Right hindlimb (tissue), 1 donor: Measurements from ENCODE around the gene KPNA6.

Experiments
- DNase-seq: peaks from one replicate; pipeline ENCODE4 v3.0.0-alpha.2; 2018

The KPNA6 gene

DNA sequence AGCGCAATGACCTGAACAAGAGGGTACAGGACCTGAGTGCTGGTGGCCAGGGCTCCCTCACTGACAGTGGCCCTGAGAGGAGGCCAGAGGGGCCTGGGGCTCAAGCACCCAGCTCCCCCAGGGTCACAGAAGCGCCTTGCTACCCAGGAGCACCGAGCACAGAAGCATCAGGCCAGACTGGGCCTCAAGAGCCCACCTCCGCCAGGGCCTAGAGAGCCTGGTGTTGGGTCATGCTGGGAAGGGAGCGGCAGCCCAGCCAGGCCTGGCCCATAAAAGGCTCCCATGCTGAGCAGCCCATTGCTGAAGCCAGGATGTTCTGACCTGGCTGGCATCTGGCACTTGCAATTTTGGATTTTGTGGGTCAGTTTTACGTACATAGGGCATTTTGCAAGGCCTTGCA is 87.1 kb downstream of the KPNA6 start:
- DNase-seq: no peak

DNA sequence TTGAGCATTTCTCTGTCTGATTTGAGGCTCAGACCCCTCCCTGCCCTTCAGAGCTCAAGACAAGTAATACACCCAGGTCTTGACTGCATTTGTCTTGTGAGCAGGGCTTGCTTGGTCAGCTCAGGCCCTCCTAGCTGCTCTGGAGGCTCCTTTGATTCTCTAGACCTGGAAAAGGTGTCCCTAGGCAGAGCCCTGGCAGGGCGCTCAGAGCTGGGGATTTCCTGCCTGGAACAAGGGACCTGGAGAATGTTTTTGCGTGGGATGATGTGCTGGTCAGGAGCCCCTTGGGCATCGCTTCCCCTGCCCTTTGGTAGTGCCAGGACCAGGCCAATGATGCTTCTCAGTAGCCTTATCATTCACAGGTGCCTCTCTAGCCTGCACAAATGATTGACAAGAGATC is 87.7 kb downstream of the KPNA6 start:
- no peak for DNase-seq

DNA sequence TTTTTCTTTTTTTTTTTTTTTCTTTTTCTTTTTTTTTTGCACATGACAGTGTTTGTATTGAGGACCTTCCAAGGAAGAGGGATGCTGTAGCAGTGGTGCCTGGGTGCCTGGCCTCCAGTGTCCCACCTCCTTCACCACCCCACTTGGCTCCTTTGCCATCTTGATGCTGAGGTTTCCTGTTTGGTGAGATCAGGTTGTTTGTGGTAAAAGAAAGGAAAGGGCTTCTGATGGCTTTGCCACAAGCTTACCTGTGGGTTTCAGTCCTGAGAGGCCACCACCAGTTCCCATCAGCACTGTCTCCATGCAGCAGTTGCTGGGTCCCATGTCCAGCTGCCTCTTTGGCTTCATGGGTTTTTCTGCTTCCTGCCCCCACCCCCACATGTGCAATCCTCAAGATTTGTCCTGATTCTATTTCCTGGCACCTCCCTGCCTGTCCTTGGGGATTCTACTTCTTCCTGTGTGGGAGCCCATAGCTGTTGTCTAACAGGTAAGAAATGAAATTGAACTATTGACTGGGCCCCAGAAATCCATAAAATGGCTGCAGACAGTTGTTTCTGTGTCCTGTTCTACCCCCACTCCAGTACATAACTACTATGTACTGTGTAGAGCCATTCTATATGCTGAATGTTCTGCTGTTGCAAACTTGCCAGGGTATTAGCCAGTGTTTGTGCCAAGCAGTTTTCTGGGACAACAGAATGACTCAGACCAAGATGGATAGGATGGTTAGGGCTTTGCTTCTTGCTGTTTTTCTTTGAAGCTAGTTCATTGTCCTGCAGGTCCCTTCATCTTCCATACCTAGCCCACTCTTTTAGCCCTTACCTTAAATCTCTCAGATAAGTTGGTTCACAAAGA is 88.3 kb downstream of the KPNA6 start:
- DNase-seq: no peak

DNA sequence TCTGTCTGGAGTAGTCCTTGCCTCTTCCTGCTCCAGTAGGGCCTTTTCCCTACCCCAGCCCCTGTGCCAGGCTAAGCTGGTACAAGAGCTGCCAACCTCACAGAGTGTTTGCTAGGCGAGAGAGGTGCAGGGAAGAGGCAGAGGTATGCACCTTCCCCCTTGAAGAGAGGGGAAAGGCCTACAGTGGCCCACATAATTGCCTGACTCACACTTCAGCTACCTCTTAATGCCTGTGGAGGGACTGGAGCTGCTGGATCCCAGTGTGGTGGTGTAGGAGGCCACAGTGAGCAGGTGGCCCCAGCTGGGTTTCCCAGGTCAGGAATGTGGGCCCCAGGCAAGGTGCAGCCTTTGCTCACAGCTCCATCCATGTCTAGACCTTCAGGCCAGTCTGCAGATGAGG is 89.2 kb downstream of the KPNA6 start:
- no peak for DNase-seq

DNA sequence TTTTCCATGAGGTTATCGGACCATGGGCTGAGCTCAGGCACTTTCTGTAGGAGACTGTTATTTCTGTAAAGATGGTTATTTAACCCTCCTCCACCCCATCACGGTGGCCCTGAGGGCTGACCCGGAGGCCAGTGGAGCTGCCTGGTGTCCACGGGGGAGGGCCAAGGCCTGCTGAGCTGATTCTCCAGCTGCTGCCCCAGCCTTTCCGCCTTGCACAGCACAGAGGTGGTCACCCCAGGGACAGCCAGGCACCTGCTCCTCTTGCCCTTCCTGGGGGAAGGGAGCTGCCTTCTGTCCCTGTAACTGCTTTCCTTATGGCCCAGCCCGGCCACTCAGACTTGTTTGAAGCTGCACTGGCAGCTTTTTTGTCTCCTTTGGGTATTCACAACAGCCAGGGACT is 90.0 kb downstream of the KPNA6 start:
- no peak for DNase-seq

DNA sequence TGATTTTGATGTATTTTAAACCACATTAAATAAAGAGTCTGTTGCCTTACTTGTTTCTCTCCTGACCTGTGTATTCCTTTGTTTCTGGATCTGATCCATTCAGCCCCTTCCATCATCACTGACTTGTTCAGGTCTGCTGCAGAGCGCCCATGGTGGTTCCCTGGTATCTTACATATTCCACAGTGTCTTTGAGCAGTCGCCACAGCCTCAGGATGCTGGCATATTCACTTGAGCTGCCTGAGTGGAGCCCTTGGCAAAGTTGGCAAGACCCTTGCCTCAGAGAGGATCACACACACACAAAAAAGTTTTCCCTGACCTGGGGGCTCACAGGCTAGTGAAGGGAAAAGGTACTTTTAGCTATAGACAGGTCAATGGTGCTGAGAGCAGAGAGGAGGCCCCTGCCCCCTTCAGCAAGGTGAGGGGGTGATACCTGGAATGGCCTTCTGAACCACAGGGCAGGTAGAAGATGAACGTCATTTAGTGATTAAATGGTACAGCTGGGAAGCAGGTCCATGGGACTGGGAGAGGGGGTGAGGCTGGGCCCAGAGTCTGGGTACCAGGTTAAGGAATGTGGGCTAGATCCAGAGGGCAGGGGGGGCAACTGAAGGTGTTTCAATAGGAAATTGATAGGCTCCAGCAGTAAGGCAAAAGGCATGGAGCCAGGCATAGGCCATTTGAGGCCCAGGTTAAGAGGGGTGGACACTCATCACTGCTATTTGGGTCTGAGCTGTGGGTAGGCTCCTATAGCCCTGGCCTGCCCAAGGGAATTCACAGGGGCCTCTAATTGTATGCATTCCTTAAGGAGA is 90.6 kb downstream of the KPNA6 start:
- no peak for DNase-seq

GRCh38 chr1:32199043-32199716 is 91.3 kb downstream of the KPNA6 start:
- DNase-seq: no peak

GRCh38 chr1:32199717-32200072 is 91.8 kb downstream of the KPNA6 start:
- peak; percentile 66 for DNase-seq

GRCh38 chr1:32200226-32201010 is 92.6 kb downstream of the KPNA6 start, which contains the start of gene CCDC28B:
CCDC28B (plus strand) TSS chr1:32200595; CDS start chr1:32201936, 1,341 bp downstream.
- DNase-seq: peak; percentile 88

DNA sequence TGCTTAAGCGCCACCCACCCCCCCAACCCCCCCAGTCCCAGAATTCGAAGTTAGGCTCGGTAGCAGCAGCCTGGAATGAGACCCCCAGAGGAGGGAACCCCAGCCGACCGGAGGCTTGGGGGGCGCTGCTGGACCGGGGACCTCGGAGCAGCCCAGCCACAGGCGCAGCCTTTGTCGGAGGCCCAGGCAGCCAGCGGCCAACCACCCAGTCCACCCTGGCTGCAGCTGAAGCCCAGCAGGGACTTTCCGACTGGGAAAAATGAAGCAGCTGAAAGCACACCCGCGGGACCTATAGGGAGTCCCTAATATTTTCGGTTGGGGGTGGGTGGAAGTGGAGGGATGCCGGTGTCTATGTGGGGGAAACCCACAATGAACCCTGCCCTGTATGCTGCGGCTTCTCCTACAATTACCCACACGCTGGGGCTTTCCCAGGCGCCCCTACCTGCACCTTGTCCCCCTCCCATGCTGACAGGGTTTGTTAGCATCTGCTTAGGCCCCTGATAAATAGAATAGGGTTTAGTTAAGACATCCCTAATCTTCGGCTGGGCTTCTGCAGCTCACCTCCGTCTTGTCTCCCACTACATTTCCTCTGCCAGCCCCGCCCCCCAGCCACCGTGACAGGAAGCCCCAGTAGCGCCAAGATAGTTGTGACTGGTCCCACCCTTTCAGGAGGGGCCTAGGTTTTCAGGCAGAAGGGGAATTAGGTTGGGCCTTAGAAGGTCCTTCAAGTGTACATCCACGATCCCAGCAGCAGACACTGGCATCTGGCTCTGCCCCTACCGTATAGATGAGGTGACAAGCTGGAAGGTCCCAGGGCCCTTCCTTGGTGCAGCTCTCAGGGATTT is 93.4 kb downstream of the KPNA6 start:
- peak; percentile 87 for DNase-seq

GRCh38 chr1:32204943-32205361 is 97.1 kb downstream of the KPNA6 start:
- no peak for DNase-seq

GRCh38 chr1:32205401-32206370 is 97.8 kb downstream of the KPNA6 start, which contains the start of gene IQCC:
IQCC (plus strand) TSS chr1:32205671; CDS start chr1:32205682, 11 bp downstream.
- DNase-seq: peak; percentile 92

DNA sequence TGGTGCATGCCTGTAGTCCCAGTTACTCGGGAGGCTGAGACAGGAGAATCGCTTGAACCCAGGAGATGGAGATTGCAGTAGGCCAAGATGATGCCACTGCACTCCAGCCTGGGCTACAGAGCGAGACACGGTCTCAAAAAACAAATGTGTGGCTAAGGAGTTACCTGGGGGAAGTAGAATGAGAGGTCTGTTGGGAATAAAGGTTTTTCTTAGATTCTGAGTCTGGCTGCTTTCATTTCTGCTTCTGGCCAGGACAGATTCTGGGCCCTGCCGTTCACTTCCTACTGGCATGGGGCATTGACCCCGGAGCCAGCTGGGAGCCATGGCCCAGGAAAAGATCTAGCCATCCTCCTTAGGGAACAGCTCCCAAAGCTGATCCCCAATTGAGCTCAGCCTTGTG is 100.6 kb downstream of the KPNA6 start:
- DNase-seq: no peak

DNA sequence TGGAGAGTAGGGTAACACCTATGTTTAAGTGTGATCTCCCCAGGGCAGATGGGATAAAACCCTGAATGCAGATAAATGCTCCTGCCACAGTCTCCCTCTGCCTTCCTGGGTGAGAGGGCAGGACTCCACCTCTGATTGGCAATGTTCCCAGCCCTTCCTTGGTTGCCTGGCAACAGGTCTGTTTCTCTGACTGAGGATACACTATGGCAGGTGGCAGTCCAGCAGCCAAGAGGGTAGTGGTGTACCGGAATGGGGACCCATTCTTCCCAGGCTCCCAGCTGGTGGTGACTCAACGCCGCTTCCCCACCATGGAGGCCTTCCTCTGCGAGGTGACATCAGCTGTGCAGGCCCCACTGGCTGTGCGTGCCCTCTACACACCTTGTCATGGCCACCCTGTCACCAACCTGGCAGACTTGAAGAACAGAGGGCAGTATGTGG is 101.1 kb downstream of the KPNA6 start, which contains the start of gene DCDC2B:
DCDC2B (plus strand) TSS at position 199 of the 438 bp plus-strand sequence; CDS start at position 204, 5 bp downstream.
- DNase-seq: peak; percentile 54

GRCh38 chr1:32215629-32216480 is 108.0 kb downstream of the KPNA6 start:
- DNase-seq: peak; percentile 68

DNA sequence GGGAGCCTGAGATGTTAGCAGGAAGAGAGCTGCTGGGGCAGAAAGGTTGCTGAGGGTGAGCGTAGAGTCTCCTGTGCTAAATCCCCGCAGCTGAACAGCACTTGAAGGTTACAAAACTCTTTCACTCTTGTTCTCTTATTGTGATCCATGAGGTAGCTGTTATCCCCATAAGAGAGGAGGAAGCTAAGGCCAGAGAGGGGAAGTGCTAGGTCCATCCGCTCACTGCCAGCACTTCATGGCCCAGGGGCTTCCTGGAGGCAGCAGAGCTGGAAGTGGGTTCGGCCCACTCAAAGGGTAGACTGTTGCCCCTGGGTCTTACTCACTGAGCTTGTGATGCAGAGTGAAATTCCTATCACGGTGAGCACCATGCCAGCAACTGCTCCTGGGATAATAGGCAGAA is 108.7 kb downstream of the KPNA6 start:
- no peak for DNase-seq

- no peak for DNase-seq
Measured at GRCh38 chr1:32219022-32219421, 111.2 kb downstream of the KPNA6 start.

DNA sequence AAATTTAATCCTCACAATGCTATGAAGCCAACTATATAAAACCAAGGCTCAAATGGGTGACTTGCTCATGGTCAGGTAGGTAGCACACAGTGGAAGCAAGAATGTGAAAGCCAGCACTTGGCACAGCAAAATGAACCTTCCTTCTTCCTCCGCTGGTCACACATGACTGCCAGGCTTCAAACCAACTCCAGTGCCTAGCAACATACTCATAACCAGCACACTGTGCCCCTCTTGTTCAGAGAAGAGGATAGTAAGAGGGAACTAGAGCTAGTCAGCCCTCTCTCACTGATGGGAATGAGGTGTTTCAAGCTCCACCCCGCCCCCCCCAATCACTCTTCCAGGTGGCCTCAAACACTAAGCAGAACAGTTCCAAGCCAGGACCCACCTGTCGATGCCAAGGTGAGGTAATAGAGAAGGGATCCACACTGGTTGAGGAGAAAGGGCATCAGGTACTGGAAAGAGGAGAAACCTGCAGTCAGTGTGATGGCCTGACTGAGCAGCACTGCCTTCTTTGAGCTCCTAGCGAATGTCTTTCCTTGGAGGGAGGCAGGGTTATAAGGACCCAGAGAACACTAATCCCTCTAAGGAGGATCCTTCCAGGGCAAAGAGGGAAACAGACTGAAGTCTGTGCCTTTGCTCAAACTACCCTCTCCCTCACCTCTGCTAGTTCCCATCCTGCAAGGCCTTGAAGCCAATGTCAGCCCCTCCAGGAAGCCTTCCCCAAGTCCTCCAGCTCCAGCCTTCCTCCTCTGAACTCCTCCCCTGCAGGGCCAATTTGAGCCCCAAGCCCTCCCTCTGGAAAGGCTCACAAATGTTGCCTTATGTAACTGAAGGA is 113.1 kb downstream of the KPNA6 start:
- no peak for DNase-seq
